HepG2 (cell line): ENCODE measurements around the gene SLAIN2. TPM values are rescaled to one million over a fixed set of nuclear protein-coding genes. Genes with fewer than 3 reads are reported as not detected.

Source experiments
- ATAC-seq: fragments of 200-7000 bp; cut with Tn5 transposase; 3 replicates; pipeline ENCODE4 v1.9.1; 2020; ENCODE audit warnings: mild to moderate bottlenecking, moderate library complexity
- BruUV-seq: library from RNA; stranded (reverse); fragments of 400-500 nt; replicated peaks from 2 replicates; lab custom pipeline; 2021; lab: Mats Ljungman, UMichigan
- CTCF ChIA-PET: fragments of 300-600 bp; formaldehyde crosslinking; extraction: SDS; loops from one replicate; lab custom pipeline; 2021; ENCODE audit warnings: low total read pairs, inconsistent platforms, low intra/inter-chr PET ratio; lab: Yijun Ruan, JAX
- POLR2A ChIA-PET: fragments of 350-600 bp; sonication (Branson Sonifier 250); formaldehyde crosslinking; loops from one replicate; lab custom pipeline; 2020; ENCODE audit warnings: antibody characterized with exemption, inconsistent platforms; lab: Yijun Ruan, JAX
- DNase-seq: peaks from one replicate; pipeline ENCODE4 v3.0.0-alpha.2; 2015; ENCODE audit warnings: low spot score
- FAIRE-seq: peaks from 3 replicates; lab custom pipeline; 2011; peaks lifted over from hg19 to GRCh38; lab: Jason Lieb, UNC
- H2AFZ ChIP-seq: one replicate; pipeline ENCODE4 v1.6.1; 2011; ENCODE audit warnings: low read length, inconsistent platforms
- H3K27ac ChIP-seq: fragments of 300-600 bp; 3 replicates; pipeline ENCODE4 v1.8.0; 2011; ENCODE audit warnings: mixed run types, mild to moderate bottlenecking, mixed read lengths, low read length, inconsistent platforms; ENCODE audit not compliant: insufficient read depth; ENCODE audit errors: extremely low read length
- H3K27me3 ChIP-seq, 2 experiments: fragments of 200-600 bp in 1 of 2; 2 replicates in 1 of 2; 3 replicates in 1 of 2; pipeline versions ENCODE4 v1.6.0 to v1.8.0; 2011; ENCODE audit warnings: low read length in 2 of 2, mild to moderate bottlenecking in 2 of 2, moderate library complexity in 2 of 2, inconsistent platforms in 1 of 2; ENCODE audit not compliant: insufficient read depth in 2 of 2, control insufficient read depth in 1 of 2
- H3K36me3 ChIP-seq, 2 experiments: fragments of 200-600 bp in 1 of 2; replicated peaks in 1 of 2; 2 replicates in 1 of 2; 3 replicates in 1 of 2; pipeline versions ENCODE4 v1.5.1 to v1.8.0; 2011; ENCODE audit warnings: low read length in 2 of 2, inconsistent platforms in 1 of 2; ENCODE audit not compliant: insufficient read depth in 2 of 2, control insufficient read depth in 1 of 2
- H3K4me1 ChIP-seq: 2 replicates; pipeline ENCODE4 v1.5.1; 2012; ENCODE audit warnings: low read length, inconsistent platforms; ENCODE audit not compliant: insufficient read depth
- H3K4me2 ChIP-seq: 2 replicates; pipeline ENCODE4 v1.6.0; 2011; ENCODE audit warnings: low read depth, low read length, inconsistent platforms
- H3K4me3 ChIP-seq, 3 experiments: fragments of 200-600 bp in 1 of 3; sonication (generic), shearing (Covaris generic) in 1 of 3; replicated peaks in 1 of 3; 2 replicates each; pipeline ENCODE4 v1.5.1; 2011 to 2016; ENCODE audit warnings: low read length in 3 of 3, inconsistent platforms in 2 of 3, low read depth in 2 of 3, mild to moderate bottlenecking in 2 of 3, control low read depth in 1 of 3, mixed read lengths in 1 of 3; ENCODE audit not compliant: insufficient read depth in 1 of 3
- H3K79me2 ChIP-seq: one replicate; pipeline ENCODE4 v1.6.1; 2011; ENCODE audit warnings: low read length, inconsistent platforms; ENCODE audit not compliant: insufficient read depth
- H3K9ac ChIP-seq: 2 replicates; pipeline ENCODE4 v1.6.0; 2011; ENCODE audit warnings: mild to moderate bottlenecking, low read depth, low read length, inconsistent platforms; ENCODE audit not compliant: insufficient read depth
- H3K9me3 ChIP-seq: 2 replicates; pipeline ENCODE4 v1.5.1; 2012; ENCODE audit warnings: mild to moderate bottlenecking, low read length
- H4K20me1 ChIP-seq: 2 replicates; pipeline ENCODE4 v1.6.0; 2011; ENCODE audit warnings: inconsistent platforms, mild to moderate bottlenecking, low read length, moderate library complexity; ENCODE audit not compliant: insufficient read depth
- FOXJ3 ChIP-seq: sonication (generic); formaldehyde crosslinking; IDR thresholded peaks from 2 replicates; pipeline ENCODE4 v1.4.0; 2020; ENCODE audit warnings: missing genetic modification reagents, mild to moderate bottlenecking, borderline replicate concordance
- MAFF ChIP-seq: IDR thresholded peaks from 2 replicates; pipeline ENCODE4 v1.6.1; 2011; ENCODE audit warnings: low read depth, low read length, improper control_type of control experiment
- PCBP1 ChIP-seq: fragments of 200-400 bp; formaldehyde crosslinking; IDR thresholded peaks from 2 replicates; pipeline ENCODE4 v1.6.1; 2017; ENCODE audit warnings: mild to moderate bottlenecking, low read depth, low read length, borderline replicate concordance
- TBX3 ChIP-seq: fragments of 450-650 bp; IDR thresholded peaks from 2 replicates; pipeline ENCODE4 v1.6.1; 2017; ENCODE audit warnings: antibody characterized with exemption, mild to moderate bottlenecking, inconsistent platforms, borderline replicate concordance
- ZNF10 ChIP-seq: sonication (generic); formaldehyde crosslinking; IDR thresholded peaks from 2 replicates; pipeline ENCODE4 v1.4.0; 2020; ENCODE audit warnings: mild to moderate bottlenecking, low read depth, missing genetic modification reagents, borderline replicate concordance
- ZNF343 ChIP-seq: sonication (generic); formaldehyde crosslinking; IDR thresholded peaks from 2 replicates; pipeline ENCODE4 v1.4.0; 2020; ENCODE audit warnings: mild to moderate bottlenecking, missing genetic modification reagents
- ZNF431 ChIP-seq: sonication (generic); formaldehyde crosslinking; IDR thresholded peaks from 2 replicates; pipeline ENCODE4 v1.9.0; 2022; ENCODE audit warnings: missing genetic modification reagents, low read depth, mild to moderate bottlenecking, borderline replicate concordance
- WGBS: methylation state at CpG from one replicate; pipeline ENCODE4 v1.1.6; 2017; ENCODE audit warnings: low lambda C conversion rate; 5-methylcytosine and 5-hydroxymethylcytosine counted together
- in situ Hi-C: cut with HindIII; loops from 2 replicates; pipeline ENCODE4 v1.10.0; 2017; ENCODE audit warnings: low pct_unique_long_range_greater_than_20kb; ENCODE audit not compliant: extremely low pct_ligation_motif_present
- intact Hi-C: fragments of 100-400 bp; cut with micrococcal nuclease; formaldehyde crosslinking; loops from one replicate; pipeline ENCODE4 v1.10.0; 2022; ENCODE audit not compliant: unreplicated experiment
- polyA plus RNA-seq, 8 experiments: library from polyadenylated mRNA; depleted of rRNA in 3 of 8; stranded (reverse) in 7 of 8; unstranded in 1 of 8; fragments of >200 nt; fragmentation: Illumina TruSeq in 4 of 8; extraction: Trizol in 4 of 8; gene quantifications; 2 replicates each; pipeline versions ENCODE4 v1.2.1 to v1.2.3, GENCODE V29; 2011 to 2016; ENCODE audit warnings: low read depth in 4 of 8, missing spikeins in 1 of 8, mixed read lengths in 1 of 8; ENCODE audit not compliant: insufficient read depth in 1 of 8
- total RNA-seq, 5 experiments: library from RNA; depleted of rRNA; stranded (reverse); fragments of >200 nt; fragmentation: Illumina TruSeq; extraction: Trizol; gene quantifications; 2 replicates each; pipeline ENCODE4 v1.2.3, GENCODE V29; 2016; ENCODE audit warnings: low read depth in 1 of 5
- TF ChIP-seq, protein P1 (sequence below): sonication (generic); formaldehyde crosslinking; IDR thresholded peaks from 2 replicates; pipeline ENCODE4 v1.4.0; 2020; ENCODE audit warnings: missing genetic modification reagents, borderline replicate concordance
- TF ChIP-seq, protein P2 (sequence below): sonication (generic); formaldehyde crosslinking; IDR thresholded peaks from 2 replicates; pipeline ENCODE4 v1.4.0; 2020; ENCODE audit warnings: missing genetic modification reagents
- TF ChIP-seq, protein P3 (sequence below): IDR thresholded peaks from 2 replicates; pipeline ENCODE4 v1.6.1; 2016; ENCODE audit warnings: control low read depth

Gene SLAIN2
- total and polyA plus RNA-seq, 2 of the 13 experiments (the other 11 are each of a cell fraction or from before 2014, with no cell fraction given): 20.7 to 22.5 TPM

DNA sequence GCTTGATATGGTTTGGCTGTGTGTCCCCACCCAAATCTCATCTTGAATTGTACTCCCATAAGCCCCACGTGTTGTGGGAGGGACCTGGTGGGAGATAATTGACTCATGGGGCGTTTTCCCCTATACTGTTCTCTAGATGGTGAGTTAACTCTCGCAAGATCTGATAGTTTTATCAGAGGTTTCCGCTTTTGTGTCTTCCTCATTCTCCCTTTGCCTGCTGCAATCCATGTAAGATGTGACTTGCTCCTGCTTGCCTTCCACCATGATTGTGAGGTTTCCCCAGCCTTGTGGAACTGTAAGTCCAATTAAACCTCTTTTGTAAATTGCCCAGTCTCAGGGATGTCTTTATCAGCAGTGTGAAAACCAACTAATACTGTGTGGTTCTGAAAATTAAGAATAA is 11.5 kb downstream of the SLAIN2 start:
- no peak overlapping the region for H2AFZ ChIP-seq
- H3K27me3 ChIP-seq: no peaks in the 10 kb centered on the region
- no peak overlapping the region for H3K9ac ChIP-seq
- H3K36me3 ChIP-seq: no peaks in the 10 kb centered on the region
- FAIRE-seq: no peak
- H3K27ac ChIP-seq: no peak overlapping the region
- no peak overlapping the region for H3K4me3 ChIP-seq
- peak; percentile 84; the same call in 1 of the 2 replicates for TF ChIP-seq ZNF431
- TF ChIP-seq, protein P1, sequence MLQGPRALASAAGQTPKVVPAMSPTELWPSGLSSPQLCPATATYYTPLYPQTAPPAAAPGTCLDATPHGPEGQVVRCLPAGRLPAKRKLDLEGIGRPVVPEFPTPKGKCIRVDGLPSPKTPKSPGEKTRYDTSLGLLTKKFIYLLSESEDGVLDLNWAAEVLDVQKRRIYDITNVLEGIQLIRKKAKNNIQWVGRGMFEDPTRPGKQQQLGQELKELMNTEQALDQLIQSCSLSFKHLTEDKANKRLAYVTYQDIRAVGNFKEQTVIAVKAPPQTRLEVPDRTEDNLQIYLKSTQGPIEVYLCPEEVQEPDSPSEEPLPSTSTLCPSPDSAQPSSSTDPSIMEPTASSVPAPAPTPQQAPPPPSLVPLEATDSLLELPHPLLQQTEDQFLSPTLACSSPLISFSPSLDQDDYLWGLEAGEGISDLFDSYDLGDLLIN: no peak
- ATAC-seq: no peak
- no TSS peak for BruUV-seq
- H3K9me3 ChIP-seq: no peaks in the 10 kb centered on the region
- CTCF ChIA-PET: no interaction called here
- peaks cover 67% of the 10 kb centered on the region for H3K79me2 ChIP-seq
- no peak overlapping the region for H3K4me2 ChIP-seq
- no peak for DNase-seq
- peaks cover 31% of the 10 kb centered on the region; the same call in 1 of the 2 replicates for H3K4me1 ChIP-seq
- intact Hi-C loops: no loop called here
- in situ Hi-C loops: no loop called here
- H4K20me1 ChIP-seq: no peaks in the 10 kb centered on the region
- WGBS: 97% methylated on average over 4 of the region's 4 CpGs
- POLR2A ChIA-PET: no interaction called here

DNA sequence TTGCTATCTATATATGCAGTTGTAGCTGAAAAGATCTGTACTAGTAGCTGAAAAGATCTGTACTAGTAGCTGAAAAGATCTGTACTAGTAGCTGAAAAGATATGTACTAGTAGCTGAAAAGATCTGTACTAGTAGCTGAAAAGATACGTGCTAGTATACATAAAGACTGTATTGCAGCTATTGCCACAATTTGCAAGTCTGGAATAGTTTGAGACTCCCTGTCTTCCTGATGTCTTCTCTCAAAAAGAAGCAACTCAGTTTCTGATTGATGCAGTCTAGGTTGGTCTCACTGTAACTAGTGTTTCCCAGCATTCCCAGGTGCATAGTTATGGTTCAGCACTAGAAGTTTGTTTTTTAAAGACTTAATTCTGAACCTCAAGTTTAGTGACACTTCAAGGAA is 15.0 kb downstream of the SLAIN2 start:
- no peaks in the 10 kb centered on the region for H3K27me3 ChIP-seq
- in situ Hi-C loops (no loop called here), intact Hi-C loops (no loop called here)
- H3K9me3 ChIP-seq: no peaks in the 10 kb centered on the region
- H2AFZ ChIP-seq: no peak overlapping the region
- BruUV-seq: no TSS peak
- no peaks in the 10 kb centered on the region for H3K36me3 ChIP-seq
- FAIRE-seq: no peak
- no peak overlapping the region for H3K9ac ChIP-seq
- ATAC-seq: no peak
- no peak for TF ChIP-seq FOXJ3 (CRISPR knock-in tag)
- TF ChIP-seq ZNF343 (CRISPR knock-in tag): no peak
- TF ChIP-seq PCBP1: no peak
- TF ChIP-seq TBX3: no peak
- TF ChIP-seq, protein P2, sequence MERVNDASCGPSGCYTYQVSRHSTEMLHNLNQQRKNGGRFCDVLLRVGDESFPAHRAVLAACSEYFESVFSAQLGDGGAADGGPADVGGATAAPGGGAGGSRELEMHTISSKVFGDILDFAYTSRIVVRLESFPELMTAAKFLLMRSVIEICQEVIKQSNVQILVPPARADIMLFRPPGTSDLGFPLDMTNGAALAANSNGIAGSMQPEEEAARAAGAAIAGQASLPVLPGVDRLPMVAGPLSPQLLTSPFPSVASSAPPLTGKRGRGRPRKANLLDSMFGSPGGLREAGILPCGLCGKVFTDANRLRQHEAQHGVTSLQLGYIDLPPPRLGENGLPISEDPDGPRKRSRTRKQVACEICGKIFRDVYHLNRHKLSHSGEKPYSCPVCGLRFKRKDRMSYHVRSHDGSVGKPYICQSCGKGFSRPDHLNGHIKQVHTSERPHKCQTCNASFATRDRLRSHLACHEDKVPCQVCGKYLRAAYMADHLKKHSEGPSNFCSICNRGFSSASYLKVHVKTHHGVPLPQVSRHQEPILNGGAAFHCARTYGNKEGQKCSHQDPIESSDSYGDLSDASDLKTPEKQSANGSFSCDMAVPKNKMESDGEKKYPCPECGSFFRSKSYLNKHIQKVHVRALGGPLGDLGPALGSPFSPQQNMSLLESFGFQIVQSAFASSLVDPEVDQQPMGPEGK (CRISPR knock-in tag): no peak
- TF ChIP-seq, protein P3, sequence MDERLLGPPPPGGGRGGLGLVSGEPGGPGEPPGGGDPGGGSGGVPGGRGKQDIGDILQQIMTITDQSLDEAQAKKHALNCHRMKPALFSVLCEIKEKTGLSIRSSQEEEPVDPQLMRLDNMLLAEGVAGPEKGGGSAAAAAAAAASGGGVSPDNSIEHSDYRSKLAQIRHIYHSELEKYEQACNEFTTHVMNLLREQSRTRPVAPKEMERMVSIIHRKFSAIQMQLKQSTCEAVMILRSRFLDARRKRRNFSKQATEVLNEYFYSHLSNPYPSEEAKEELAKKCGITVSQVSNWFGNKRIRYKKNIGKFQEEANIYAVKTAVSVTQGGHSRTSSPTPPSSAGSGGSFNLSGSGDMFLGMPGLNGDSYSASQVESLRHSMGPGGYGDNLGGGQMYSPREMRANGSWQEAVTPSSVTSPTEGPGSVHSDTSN (CRISPR knock-in tag): no peak
- no peak for TF ChIP-seq ZNF10
- no peak for TF ChIP-seq MAFF
- H4K20me1 ChIP-seq: no peaks in the 10 kb centered on the region
- peaks cover 14% of the 10 kb centered on the region; the same call in 1 of the 2 replicates for H3K4me1 ChIP-seq
- H3K4me2 ChIP-seq: no peak overlapping the region
- no peak overlapping the region for H3K27ac ChIP-seq
- DNase-seq: no peak
- H3K4me3 ChIP-seq: no peak overlapping the region
- 90% methylated on average over 1 of the region's 1 CpG for WGBS
- H3K79me2 ChIP-seq: peaks cover 36% of the 10 kb centered on the region
- CTCF ChIA-PET: no interaction called here
- POLR2A ChIA-PET: no interaction called here
